Chondrocyte (in vitro differentiated cells): ENCODE results near the gene SLC25A19. TPM values are rescaled to one million over a fixed set of nuclear protein-coding genes. Genes with fewer than 3 reads are reported as not detected.

ENCODE experiments used
- DNase-seq: peaks from one replicate; pipeline ENCODE4 v3.0.0; 2021; ENCODE audit warnings: mixed read lengths, low spot score
- H3K27ac Mint-ChIP-seq: one replicate; pipeline ENCODE4 v1.8.0; 2021; ENCODE audit warnings: mild to moderate bottlenecking, moderate library complexity, mixed read lengths; ENCODE audit not compliant: unreplicated experiment
- H3K27me3 Mint-ChIP-seq: 2 replicates; pipeline ENCODE4 v1.8.0; 2021; ENCODE audit warnings: low read depth, mixed read lengths
- H3K36me3 Mint-ChIP-seq: 2 replicates; pipeline ENCODE4 v1.8.0; 2021; ENCODE audit warnings: low read depth, mixed read lengths
- H3K4me1 Mint-ChIP-seq: 2 replicates; pipeline ENCODE4 v1.8.0; 2021; ENCODE audit warnings: low read depth, mild to moderate bottlenecking, mixed read lengths
- H3K4me3 Mint-ChIP-seq: one replicate; pipeline ENCODE4 v1.8.0; 2021; ENCODE audit warnings: mild to moderate bottlenecking, moderate library complexity, mixed read lengths; ENCODE audit not compliant: unreplicated experiment
- H3K9me3 Mint-ChIP-seq: 2 replicates; pipeline ENCODE4 v1.8.0; 2021; ENCODE audit warnings: low read depth, mixed read lengths
- long read RNA-seq: library from polyadenylated mRNA; stranded (forward); transcript quantifications from one replicate; pipeline ENCODE4 v2.0.0, GENCODE V29; 2021
- total RNA-seq: library from RNA; stranded (reverse); gene quantifications from 3 replicates; pipeline ENCODE4 v1.2.1, GENCODE V29; 2021
- TF ChIP-seq, protein P1 (sequence below): fragments of 200-600 bp; sonication (generic); IDR thresholded peaks from 2 replicates; pipeline ENCODE4 v1.5.0; 2021; ENCODE audit warnings: antibody characterized with exemption, mild to moderate bottlenecking, moderate library complexity

The SLC25A19 gene
- 6.7 to 11.7 TPM (median 11.3 TPM) in 3 replicates for total RNA-seq
- long read RNA-seq, partial matches to known transcripts, result 0 of 12 reads
- long read RNA-seq, other reads (novel, unspliced or antisense), result 3 of 12 reads

- peaks cover 11% of the 10 kb centered on the region for H3K4me1 Mint-ChIP-seq
- peak; percentile 99 for DNase-seq
- no peaks in the 10 kb centered on the region for H3K27me3 Mint-ChIP-seq
- H3K9me3 Mint-ChIP-seq, result no peaks in the 10 kb centered on the region
- H3K36me3 Mint-ChIP-seq, result peaks cover 4% of the 10 kb centered on the region
- H3K27ac Mint-ChIP-seq, result peak within 1 kb of the TSS; percentile 98
- H3K4me3 Mint-ChIP-seq, result peak within 1 kb of the TSS; percentile 99
- TF ChIP-seq, protein P1, sequence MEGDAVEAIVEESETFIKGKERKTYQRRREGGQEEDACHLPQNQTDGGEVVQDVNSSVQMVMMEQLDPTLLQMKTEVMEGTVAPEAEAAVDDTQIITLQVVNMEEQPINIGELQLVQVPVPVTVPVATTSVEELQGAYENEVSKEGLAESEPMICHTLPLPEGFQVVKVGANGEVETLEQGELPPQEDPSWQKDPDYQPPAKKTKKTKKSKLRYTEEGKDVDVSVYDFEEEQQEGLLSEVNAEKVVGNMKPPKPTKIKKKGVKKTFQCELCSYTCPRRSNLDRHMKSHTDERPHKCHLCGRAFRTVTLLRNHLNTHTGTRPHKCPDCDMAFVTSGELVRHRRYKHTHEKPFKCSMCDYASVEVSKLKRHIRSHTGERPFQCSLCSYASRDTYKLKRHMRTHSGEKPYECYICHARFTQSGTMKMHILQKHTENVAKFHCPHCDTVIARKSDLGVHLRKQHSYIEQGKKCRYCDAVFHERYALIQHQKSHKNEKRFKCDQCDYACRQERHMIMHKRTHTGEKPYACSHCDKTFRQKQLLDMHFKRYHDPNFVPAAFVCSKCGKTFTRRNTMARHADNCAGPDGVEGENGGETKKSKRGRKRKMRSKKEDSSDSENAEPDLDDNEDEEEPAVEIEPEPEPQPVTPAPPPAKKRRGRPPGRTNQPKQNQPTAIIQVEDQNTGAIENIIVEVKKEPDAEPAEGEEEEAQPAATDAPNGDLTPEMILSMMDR, result peak; percentile 15
Measured at GRCh38 chr17:75289115-75289831, at the start of gene SLC25A19. TSS of gene SLC25A19 (minus strand) at chr17:75289433. CDS start at chr17:75286764, 2,669 bp downstream.

- H3K27ac Mint-ChIP-seq, result peak overlapping the region; percentile 75
- TF ChIP-seq, protein P1, result no peak
Measured at GRCh38 chr17:75338335-75338734, 49.1 kb upstream of the SLC25A19 start.

GRCh38 chr17:75335315-75335714 lies 46.1 kb upstream of the SLC25A19 start:
- Mint-ChIP-seq H3K4me3 (no peak overlapping the region), H3K27me3 (no peaks in the 10 kb centered on the region), H3K36me3 (no peaks in the 10 kb centered on the region), H3K9me3 (no peaks in the 10 kb centered on the region), H3K4me1 (peaks cover 7% of the 10 kb centered on the region), H3K27ac (no peak overlapping the region)
- TF ChIP-seq, protein P1, result no peak
- no peak for DNase-seq

More at GRCh38 chr17:75338335-75338734, 49.1 kb upstream of the SLC25A19 start:
- peaks cover 14% of the 10 kb centered on the region for H3K4me1 Mint-ChIP-seq
- no peaks in the 10 kb centered on the region for H3K36me3 Mint-ChIP-seq
- H3K27me3 Mint-ChIP-seq, result no peaks in the 10 kb centered on the region
- H3K9me3 Mint-ChIP-seq, result no peaks in the 10 kb centered on the region
- DNase-seq, result no peak
- H3K4me3 Mint-ChIP-seq, result no peak overlapping the region

DNA sequence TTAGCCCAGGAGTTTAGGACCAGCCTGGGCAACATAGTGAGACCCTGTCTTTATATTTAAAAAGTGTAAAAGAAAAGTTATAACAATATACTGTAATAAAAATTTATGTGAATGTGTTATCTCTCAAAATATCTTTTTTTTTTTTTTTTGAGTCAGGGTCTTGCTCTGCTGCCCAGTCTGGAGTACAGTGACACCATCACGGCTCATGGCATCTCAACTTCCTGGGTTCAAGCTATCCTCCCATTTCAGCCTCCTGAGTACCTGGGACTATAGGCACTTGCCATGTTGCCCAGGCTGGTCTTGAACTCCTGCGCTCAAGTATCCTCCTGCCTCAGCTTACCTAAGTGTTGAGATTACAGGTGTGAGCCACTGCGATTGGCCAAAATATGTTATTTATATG lies 45.5 kb upstream of the SLC25A19 start:
- no peak for DNase-seq
- no peaks in the 10 kb centered on the region for H3K27me3 Mint-ChIP-seq

GRCh38 chr17:75331671-75332070 lies 42.4 kb upstream of the SLC25A19 start:
- H3K4me1 Mint-ChIP-seq, result no peaks in the 10 kb centered on the region
- no peak overlapping the region for H3K27ac Mint-ChIP-seq
- no peaks in the 10 kb centered on the region for H3K9me3 Mint-ChIP-seq
- H3K36me3 Mint-ChIP-seq, result no peaks in the 10 kb centered on the region
- TF ChIP-seq, protein P1, result no peak
- no peak overlapping the region for H3K4me3 Mint-ChIP-seq
- H3K27me3 Mint-ChIP-seq, result no peaks in the 10 kb centered on the region
- DNase-seq, result no peak

More for the DNA sequence above, 45.5 kb upstream of the SLC25A19 start:
- H3K27ac Mint-ChIP-seq, result no peak overlapping the region
- TF ChIP-seq, protein P1, result no peak
- no peaks in the 10 kb centered on the region for H3K9me3 Mint-ChIP-seq
- peaks cover 7% of the 10 kb centered on the region for H3K4me1 Mint-ChIP-seq
- no peaks in the 10 kb centered on the region for H3K36me3 Mint-ChIP-seq
- no peak overlapping the region for H3K4me3 Mint-ChIP-seq
